Neural cell (in vitro differentiated cells): ENCODE measurements around the gene TMEM181. TPM values are rescaled to one million over a fixed set of nuclear protein-coding genes. Genes with fewer than 3 reads are reported as not detected.
"Not testable (repeated sequence)": the region's sequence is repeated elsewhere in the genome, so short reads cannot be mapped to it uniquely, and the experiment has no call there.

Experiments
- H2AFZ ChIP-seq: fragments of 200-600, 300-800 bp; sonication (generic), shearing (Covaris generic); 2 replicates; pipeline ENCODE4 v1.6.0; 2014; ENCODE audit warnings: low read depth, mild to moderate bottlenecking, antibody characterized with exemption, low read length, moderate library complexity
- H3F3A ChIP-seq: fragments of 200-600 bp; shearing (Covaris generic); 2 replicates; pipeline ENCODE4 v1.6.1; 2016; ENCODE audit warnings: mild to moderate bottlenecking, moderate library complexity, mixed read lengths, antibody characterized with exemption, low read length; ENCODE audit not compliant: insufficient read depth, poor library complexity, severe bottlenecking
- H3K27ac ChIP-seq: fragments of 200-600, 300-800 bp; sonication (generic), shearing (Covaris generic); 2 replicates; pipeline ENCODE4 v1.5.1; 2014; ENCODE audit warnings: mild to moderate bottlenecking, low read length, moderate library complexity
- H3K27me3 ChIP-seq: fragments of 300-800, 200-600 bp; sonication (generic), shearing (Covaris generic); 2 replicates; pipeline ENCODE4 v1.6.0; 2014; ENCODE audit warnings: mild to moderate bottlenecking, low read depth, low read length, moderate library complexity; ENCODE audit not compliant: insufficient read depth
- H3K36me3 ChIP-seq: fragments of 300-800, 200-600 bp; sonication (generic), shearing (Covaris generic); 2 replicates; pipeline ENCODE4 v1.5.1; 2014; ENCODE audit warnings: mild to moderate bottlenecking, antibody characterized with exemption, low read length, moderate library complexity; ENCODE audit not compliant: insufficient read depth
- H3K4me2 ChIP-seq: fragments of 300-800, 200-600 bp; sonication (generic), shearing (Covaris generic); 2 replicates; pipeline ENCODE4 v1.6.0; 2014; ENCODE audit warnings: mild to moderate bottlenecking, low read length
- H3K4me3 ChIP-seq: fragments of 300-800, 200-600 bp; sonication (generic), shearing (Covaris generic); 2 replicates; pipeline ENCODE4 v1.5.1; 2014; ENCODE audit warnings: mild to moderate bottlenecking, low read length, moderate library complexity
- H3K79me2 ChIP-seq: fragments of 200-600 bp; shearing (Covaris generic); replicated peaks from 2 replicates; pipeline ENCODE4 v1.6.0; 2014; ENCODE audit warnings: mild to moderate bottlenecking, low read length, moderate library complexity; ENCODE audit not compliant: insufficient read depth
- H3K9ac ChIP-seq: fragments of 300-800, 200-600 bp; sonication (generic), shearing (Covaris generic); 2 replicates; pipeline ENCODE4 v1.6.1; 2016; ENCODE audit warnings: mild to moderate bottlenecking, low read length, mixed read lengths
- H3K9me2 ChIP-seq: fragments of 200-600 bp; shearing (Covaris generic); 2 replicates; pipeline ENCODE4 v1.6.1; 2016; ENCODE audit warnings: mild to moderate bottlenecking, low read length, mixed read lengths; ENCODE audit not compliant: insufficient read depth
- H3K9me3 ChIP-seq: fragments of 200-600, 300-800 bp; sonication (generic), shearing (Covaris generic); 2 replicates; pipeline ENCODE4 v1.6.1; 2016; ENCODE audit warnings: mild to moderate bottlenecking, mixed run types, low read length, moderate library complexity, mixed read lengths
- H4K20me1 ChIP-seq: fragments of 200-600 bp; shearing (Covaris generic); 2 replicates; pipeline ENCODE4 v1.6.1; 2016; ENCODE audit warnings: mild to moderate bottlenecking, mixed run types; ENCODE audit not compliant: insufficient read depth
- CTCF ChIP-seq: fragments of 450-650 bp; IDR thresholded peaks from 2 replicates; pipeline ENCODE4 v1.5.1; 2014; ENCODE audit warnings: antibody characterized with exemption, mild to moderate bottlenecking, moderate library complexity; ENCODE audit not compliant: poor library complexity, severe bottlenecking
- EP300 ChIP-seq: fragments of 450-650 bp; conservative IDR thresholded peaks from 2 replicates; pipeline ENCODE4 v1.6.1; 2014; ENCODE audit warnings: antibody characterized with exemption, mild to moderate bottlenecking, moderate library complexity; ENCODE audit not compliant: poor library complexity, severe bottlenecking
- EZH2 ChIP-seq: fragments of 200-600, 300-800 bp; shearing (Covaris generic), sonication (generic); IDR thresholded peaks from 2 replicates; pipeline ENCODE4 v1.6.1; 2014; ENCODE audit warnings: antibody characterized with exemption, low read length, borderline replicate concordance, mild to moderate bottlenecking; ENCODE audit not compliant: insufficient read depth, poor library complexity, severe bottlenecking
- MXI1 ChIP-seq: fragments of 450-650 bp; conservative IDR thresholded peaks from 2 replicates; pipeline ENCODE4 v1.6.1; 2014; ENCODE audit warnings: antibody characterized with exemption, mild to moderate bottlenecking; ENCODE audit not compliant: poor library complexity, severe bottlenecking
- POLR2AphosphoS5 ChIP-seq: IDR thresholded peaks from 2 replicates; pipeline ENCODE4 v1.6.1; 2012
- RAD21 ChIP-seq: fragments of 450-650 bp; conservative IDR thresholded peaks from 2 replicates; pipeline ENCODE4 v1.6.1; 2014; ENCODE audit warnings: antibody characterized with exemption, mild to moderate bottlenecking, moderate library complexity
- REST ChIP-seq: IDR thresholded peaks from 2 replicates; pipeline ENCODE4 v1.6.1; 2012; ENCODE audit warnings: borderline replicate concordance
- SMC3 ChIP-seq: fragments of 450-650 bp; conservative IDR thresholded peaks from 2 replicates; pipeline ENCODE4 v1.6.1; 2014; ENCODE audit warnings: antibody characterized with exemption, mild to moderate bottlenecking, moderate library complexity; ENCODE audit not compliant: poor library complexity
- TAF1 ChIP-seq: IDR thresholded peaks from 2 replicates; pipeline ENCODE4 v1.6.1; 2012; ENCODE audit warnings: low read depth
- polyA plus RNA-seq: library from polyadenylated mRNA; depleted of rRNA; stranded (reverse); fragments of >200 nt; gene quantifications from 2 replicates; pipeline ENCODE4 v1.2.3, GENCODE V29; 2014

Gene TMEM181
- polyA plus RNA-seq, 1 donor from 2014 or later, result 47.6 TPM

DNA sequence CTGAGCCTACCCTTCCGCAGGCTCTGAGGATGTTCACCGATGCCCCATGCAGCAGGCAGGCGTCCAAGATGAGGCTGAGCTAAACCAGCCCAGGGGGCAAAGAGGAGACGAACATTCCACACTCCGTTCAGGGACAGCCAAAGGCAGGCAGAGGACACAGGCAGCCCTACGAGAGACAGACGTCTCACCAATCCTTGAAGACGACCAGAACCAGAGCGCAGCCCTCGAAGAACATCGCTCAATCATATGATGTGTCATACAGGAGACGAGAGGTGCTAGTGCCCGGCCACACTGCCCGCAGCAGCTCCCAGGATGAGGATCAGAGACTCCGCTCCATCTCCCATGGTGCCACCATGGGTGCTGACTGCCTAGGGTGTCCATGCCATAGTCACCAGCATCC, 35.6 kb upstream of the TMEM181 start:
- Histone ChIP-seq H3K9me2 (no peaks in the 10 kb centered on the region), H3K27ac (no peak overlapping the region), H3K27me3 (no peaks in the 10 kb centered on the region), H3K9me3 (no peaks in the 10 kb centered on the region), H3K36me3 (no peaks in the 10 kb centered on the region), H3K79me2 (no peaks in the 10 kb centered on the region), H3K9ac (no peak overlapping the region), H4K20me1 (no peaks in the 10 kb centered on the region), H2AFZ (no peak overlapping the region), H3F3A (no peaks in the 10 kb centered on the region), H3K4me2 (no peak overlapping the region), H3K4me3 (no peak overlapping the region)
- TF ChIP-seq SMC3 (no peak), POLR2AphosphoS5 (no peak), TAF1 (no peak), RAD21 (no peak), MXI1 (no peak), EZH2 (no peak), REST (no peak), CTCF (no peak), EP300 (no peak)

DNA sequence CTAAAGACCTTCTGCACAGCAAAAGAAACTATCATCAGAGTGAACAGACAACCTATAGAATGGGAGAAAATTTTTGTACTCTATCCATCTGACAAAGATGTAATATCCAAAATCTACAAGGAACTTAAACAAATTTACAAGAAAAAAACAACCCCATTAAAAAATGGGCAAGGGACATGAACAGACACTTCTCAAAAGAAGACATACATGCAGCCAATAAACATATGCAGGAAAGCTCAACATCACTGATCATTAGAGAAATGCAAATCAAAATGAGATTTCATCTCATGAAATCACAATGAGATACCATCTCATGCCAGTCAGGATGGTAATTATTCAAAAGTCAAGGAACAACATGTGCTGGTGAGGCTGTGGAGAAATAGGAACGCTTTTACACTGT, 32.0 kb upstream of the TMEM181 start:
- not testable (repeated sequence) for H3K9me2 ChIP-seq, H3K79me2 ChIP-seq, H3K4me3 ChIP-seq, H3K36me3 ChIP-seq, H2AFZ ChIP-seq, H3K27me3 ChIP-seq, H3K4me2 ChIP-seq, H3F3A ChIP-seq, H4K20me1 ChIP-seq, H3K27ac ChIP-seq, H3K9me3 ChIP-seq, H3K9ac ChIP-seq

DNA sequence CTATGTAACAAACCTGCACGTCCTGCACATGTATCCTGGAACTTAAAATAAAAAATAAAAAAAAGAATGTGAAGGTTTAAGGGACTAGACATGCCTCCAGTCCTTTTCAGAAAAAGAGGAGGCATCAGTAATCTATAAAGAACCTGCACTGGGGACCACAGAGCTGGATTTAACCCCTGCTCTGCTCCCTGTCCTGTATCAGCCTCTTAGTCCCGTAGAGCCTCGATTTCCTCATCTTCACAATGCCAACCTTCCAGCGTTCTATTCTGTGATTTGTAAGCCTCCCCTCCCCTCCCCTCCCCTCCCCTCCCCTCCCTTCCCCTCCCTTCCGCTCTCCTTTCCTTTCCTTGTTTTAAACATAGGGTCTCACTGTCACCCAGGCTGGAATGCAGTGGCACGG, 31.1 kb upstream of the TMEM181 start:
- no peak overlapping the region for H3K9ac ChIP-seq
- H4K20me1 ChIP-seq, result no peaks in the 10 kb centered on the region
- H3K9me3 ChIP-seq, result no peaks in the 10 kb centered on the region
- H2AFZ ChIP-seq, result no peak overlapping the region
- H3K9me2 ChIP-seq, result no peaks in the 10 kb centered on the region
- H3K4me3 ChIP-seq, result no peak overlapping the region
- H3K4me2 ChIP-seq, result no peak overlapping the region
- H3K79me2 ChIP-seq, result no peaks in the 10 kb centered on the region
- TF ChIP-seq MXI1 (no peak), REST (no peak), RAD21 (no peak), POLR2AphosphoS5 (no peak), EZH2 (no peak), EP300 (no peak)
- no peaks in the 10 kb centered on the region for H3K27me3 ChIP-seq
- no peaks in the 10 kb centered on the region for H3K36me3 ChIP-seq
- no peaks in the 10 kb centered on the region for H3F3A ChIP-seq
- no peak overlapping the region for H3K27ac ChIP-seq
